LNCAP (cell line): ENCODE measurements around the gene ATP6V0B.

Experiments
- TF ChIP-seq, protein P1 (sequence below): fragments of 450-650 bp; IDR thresholded peaks from 2 replicates; pipeline ENCODE4 v1.5.1; 2017; ENCODE audit warnings: mild to moderate bottlenecking

ATP6V0B gene

DNA sequence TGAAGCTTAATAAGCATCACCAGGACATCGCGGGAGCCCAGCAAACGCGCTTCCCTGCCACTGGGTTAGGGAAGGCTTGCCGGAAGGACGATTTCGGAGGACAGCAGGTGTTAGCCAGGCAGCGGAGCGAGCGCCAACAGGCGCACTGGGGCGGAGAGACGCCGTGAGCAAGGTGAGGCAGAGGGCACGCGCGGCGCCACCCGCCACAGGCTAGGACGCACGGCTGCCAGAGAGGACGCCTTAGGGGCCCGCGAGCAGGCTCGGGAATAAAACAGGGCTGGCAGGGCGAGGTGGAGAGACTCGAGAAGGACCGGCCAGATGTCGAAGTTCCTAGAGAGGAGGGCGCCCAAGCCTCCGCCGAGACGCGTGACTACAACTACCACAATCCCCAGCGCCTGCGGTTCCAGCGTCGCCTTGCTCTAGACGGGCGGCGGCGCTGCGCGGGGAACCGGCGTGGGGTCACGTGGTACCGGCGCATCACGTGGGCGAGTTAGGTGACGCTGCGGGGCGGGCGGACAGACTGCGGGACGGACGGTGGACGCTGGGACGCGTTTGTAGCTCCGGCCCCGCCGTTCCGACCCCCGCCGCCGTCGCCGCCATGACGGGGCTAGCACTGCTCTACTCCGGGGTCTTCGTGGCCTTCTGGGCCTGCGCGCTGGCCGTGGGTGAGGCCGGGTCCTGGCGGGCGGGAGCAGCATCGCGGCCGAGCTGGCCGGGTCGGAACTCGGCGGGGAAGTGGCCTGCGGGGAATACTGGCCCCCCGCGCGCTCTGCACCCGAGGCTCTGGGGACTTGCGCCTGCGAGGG is at the start of gene ATP6V0B:
Gene ATP6V0B (plus strand): TSS at position 518 of the 806 bp plus-strand sequence. CDS start 81 bp downstream, at position 599.
- TF ChIP-seq, protein P1, sequence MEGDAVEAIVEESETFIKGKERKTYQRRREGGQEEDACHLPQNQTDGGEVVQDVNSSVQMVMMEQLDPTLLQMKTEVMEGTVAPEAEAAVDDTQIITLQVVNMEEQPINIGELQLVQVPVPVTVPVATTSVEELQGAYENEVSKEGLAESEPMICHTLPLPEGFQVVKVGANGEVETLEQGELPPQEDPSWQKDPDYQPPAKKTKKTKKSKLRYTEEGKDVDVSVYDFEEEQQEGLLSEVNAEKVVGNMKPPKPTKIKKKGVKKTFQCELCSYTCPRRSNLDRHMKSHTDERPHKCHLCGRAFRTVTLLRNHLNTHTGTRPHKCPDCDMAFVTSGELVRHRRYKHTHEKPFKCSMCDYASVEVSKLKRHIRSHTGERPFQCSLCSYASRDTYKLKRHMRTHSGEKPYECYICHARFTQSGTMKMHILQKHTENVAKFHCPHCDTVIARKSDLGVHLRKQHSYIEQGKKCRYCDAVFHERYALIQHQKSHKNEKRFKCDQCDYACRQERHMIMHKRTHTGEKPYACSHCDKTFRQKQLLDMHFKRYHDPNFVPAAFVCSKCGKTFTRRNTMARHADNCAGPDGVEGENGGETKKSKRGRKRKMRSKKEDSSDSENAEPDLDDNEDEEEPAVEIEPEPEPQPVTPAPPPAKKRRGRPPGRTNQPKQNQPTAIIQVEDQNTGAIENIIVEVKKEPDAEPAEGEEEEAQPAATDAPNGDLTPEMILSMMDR: no peak

DNA sequence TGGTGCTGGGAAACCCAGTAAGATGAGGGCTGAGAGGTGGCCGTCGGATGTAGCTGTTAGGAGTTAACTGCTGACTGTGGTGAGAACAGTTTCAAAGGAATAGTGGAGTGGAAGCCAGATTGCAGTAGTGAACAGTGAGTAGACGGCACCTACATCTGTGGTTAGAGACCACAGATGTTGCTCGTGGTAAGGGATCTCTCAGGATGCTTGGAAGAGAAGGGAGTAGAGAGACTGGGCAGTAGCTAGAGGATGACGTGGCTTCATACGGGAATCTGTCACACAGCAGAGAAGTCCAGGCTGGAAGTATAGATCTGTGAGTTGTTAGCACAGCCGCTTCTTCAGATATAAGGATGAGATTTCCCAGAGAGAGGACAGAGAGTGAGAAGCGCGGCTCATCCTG is 48.9 kb upstream of the ATP6V0B start:
- TF ChIP-seq, protein P1: no peak

DNA sequence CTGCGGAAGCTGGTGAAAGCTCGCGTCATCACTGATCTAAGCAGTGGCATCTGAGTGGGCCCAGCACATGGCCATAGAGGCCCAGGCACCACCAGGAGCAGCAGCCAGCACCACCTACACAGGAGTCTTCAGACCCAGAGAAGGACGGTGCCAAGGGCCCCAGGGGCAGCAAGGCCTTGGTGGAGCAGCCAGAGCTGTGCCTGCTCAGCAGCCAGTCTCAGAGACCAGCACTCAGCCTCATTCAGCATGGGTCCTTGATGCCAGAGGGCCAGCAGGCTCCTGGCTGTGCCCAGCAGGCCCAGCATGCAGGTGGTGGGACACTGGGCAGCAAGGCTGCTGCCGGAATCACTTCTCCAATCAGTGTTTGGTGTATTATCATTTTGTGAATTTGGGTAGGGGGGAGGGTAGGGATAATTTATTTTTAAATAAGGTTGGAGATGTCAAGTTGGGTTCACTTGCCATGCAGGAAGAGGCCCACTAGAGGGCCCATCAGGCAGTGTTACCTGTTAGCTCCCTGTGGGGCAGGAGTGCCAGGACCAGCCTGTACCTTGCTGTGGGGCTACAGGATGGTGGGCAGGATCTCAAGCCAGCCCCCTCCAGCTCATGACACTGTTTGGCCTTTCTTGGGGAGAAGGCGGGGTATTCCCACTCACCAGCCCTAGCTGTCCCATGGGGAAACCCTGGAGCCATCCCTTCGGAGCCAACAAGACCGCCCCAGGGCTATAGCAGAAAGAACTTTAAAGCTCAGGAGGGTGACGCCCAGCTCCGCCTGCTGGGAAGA is 44.4 kb upstream of the ATP6V0B start:
- TF ChIP-seq, protein P1: peak; percentile 65

DNA sequence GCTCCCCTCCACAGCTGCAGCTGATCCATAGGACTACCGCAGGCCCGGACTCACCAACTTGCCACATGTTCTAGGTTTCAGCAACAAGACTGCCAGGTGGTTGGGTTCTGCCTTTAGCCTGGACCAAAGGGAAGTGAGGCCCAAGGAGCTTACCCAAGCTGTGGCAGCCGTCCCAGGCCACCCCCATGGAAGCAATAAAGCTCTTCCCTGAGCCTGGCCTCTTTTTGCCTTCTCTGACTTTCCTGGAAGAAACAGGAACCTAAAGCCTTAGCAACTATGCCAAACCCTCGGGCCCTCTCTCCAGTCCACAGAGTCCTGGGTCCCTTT is 43.8 kb upstream of the ATP6V0B start:
- TF ChIP-seq, protein P1: no peak

DNA sequence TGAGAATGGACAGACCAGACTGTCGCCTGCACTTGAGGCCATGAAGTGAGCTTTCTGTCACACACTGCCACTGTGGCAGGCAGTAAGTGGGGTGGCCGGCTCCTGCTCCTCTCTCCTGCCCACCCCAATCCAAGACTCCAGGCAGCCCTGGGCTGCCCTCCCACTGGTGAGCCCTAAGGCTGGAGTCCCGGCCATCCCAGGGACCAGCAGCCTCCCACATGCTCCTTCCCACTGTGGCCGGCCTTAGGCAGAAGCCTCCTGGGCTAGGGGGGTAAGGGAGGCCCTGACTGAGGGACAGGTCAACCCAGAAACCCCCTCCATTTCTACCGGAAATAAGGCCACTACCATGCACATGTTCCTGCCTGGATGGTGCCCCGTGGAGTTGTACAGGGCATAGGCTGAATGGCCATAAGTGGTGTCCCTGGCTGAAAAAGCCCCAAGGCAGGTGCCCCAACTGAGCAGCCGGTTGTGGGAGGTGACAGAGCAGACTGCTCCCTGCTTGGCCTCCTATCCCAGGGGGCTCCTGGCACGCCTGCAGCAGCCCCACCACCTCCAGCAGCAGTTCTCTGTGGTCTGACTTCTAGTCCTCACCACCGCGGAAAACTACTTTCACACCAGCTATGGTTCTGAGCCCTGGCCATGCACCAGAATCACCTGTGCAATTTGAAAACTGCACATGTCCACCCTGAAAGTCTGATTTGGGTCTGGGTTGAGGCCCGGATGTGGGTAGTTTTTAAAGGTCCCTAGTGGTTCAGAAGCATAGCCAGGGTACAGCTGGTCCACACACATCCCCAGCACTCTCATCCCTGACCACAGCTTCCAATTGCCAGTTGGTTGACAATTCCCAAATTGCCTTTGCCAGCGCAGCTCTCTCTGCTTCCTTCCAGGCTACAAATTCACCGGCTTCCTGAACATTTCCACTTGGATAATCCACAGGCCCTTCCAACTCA is 42.8 kb upstream of the ATP6V0B start:
- TF ChIP-seq, protein P1: no peak

DNA sequence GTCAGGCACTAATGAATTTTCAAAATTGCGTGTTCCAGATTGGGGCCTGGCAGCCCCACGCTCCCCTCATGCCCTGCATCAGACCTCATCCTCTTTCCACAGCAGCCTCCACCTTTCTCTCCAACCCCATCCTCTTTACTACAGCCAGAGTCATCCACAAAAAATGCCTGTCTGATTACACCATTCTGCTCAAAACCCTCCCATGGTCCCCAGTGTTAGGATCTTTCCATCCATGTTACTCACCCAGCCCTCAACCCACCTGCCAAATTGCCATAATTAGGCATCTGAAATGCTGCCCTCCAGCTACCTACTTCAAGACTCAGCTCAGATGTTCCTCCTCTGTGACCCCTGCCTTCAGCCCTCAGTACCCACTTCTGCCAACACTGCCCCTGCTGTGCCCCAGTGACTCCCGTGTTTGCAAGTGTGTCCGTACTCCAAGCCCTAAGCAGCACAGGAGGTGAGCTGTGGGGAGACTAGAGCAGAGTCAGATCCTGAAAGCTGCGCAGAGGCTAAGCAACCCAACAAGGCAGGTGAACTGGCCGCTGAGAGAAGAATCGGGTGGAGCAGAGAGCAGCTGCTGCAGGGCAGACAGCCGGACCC is 41.9 kb upstream of the ATP6V0B start:
- TF ChIP-seq, protein P1: no peak
